WI38 (cell line): ENCODE data around the gene SRSF12.

Experiments used
- H3K4me3 ChIP-seq: 2 replicates; pipeline ENCODE4 v1.5.1; 2011; ENCODE audit warnings: low read depth, mild to moderate bottlenecking, control low read depth, low read length
- TF ChIP-seq, protein P1 (sequence below): IDR thresholded peaks from 2 replicates; pipeline ENCODE4 v1.5.1; 2012; ENCODE audit warnings: low read depth, mild to moderate bottlenecking, control low read depth, low read length

SRSF12 gene

DNA sequence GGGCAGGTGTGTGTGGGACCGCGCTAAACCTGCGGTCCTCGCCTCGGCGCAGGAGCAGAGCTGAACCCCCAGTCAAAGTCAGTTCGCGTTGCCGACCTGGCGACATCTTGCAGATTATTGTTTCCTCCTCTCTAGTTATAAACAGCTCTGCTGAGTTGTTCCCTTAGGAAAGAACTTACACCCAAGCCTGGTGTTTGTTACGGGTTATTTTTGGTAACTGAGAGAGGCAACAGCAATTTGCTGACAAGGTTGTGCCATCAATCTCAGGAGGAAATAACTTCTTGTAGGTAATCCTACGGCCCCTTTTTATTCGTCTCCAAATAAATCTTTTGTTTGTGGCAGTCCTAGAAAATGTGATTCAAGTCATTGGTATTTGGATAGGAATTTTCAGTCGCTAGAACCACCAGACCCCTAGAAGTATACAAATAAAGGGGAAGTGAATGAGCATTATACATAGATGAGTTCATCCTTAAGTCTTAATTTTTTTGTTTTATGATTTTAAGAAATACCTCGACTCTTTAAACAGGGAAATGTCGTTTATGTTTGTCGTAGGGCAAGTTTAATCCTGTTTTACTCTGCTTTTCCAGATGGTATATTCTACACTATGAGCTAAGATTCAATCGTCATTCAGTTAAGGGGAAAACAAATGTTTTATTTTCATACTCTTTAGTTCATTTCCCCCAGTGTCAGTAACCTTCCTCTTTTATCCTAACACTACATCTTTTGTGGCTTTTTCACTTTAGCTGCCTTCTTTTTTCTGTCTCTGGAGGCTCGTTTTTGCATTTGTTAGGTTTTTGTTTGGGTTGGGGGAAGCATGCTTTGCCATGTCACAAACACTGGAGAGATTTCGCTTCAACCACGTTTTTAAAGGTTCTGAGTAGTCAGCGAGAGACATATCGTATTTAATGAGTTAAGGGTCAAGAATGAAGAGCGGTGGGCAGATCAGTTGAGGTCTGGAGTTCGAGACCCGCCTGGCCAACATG lies 29.1 kb upstream of the SRSF12 start:
- TF ChIP-seq, protein P1, sequence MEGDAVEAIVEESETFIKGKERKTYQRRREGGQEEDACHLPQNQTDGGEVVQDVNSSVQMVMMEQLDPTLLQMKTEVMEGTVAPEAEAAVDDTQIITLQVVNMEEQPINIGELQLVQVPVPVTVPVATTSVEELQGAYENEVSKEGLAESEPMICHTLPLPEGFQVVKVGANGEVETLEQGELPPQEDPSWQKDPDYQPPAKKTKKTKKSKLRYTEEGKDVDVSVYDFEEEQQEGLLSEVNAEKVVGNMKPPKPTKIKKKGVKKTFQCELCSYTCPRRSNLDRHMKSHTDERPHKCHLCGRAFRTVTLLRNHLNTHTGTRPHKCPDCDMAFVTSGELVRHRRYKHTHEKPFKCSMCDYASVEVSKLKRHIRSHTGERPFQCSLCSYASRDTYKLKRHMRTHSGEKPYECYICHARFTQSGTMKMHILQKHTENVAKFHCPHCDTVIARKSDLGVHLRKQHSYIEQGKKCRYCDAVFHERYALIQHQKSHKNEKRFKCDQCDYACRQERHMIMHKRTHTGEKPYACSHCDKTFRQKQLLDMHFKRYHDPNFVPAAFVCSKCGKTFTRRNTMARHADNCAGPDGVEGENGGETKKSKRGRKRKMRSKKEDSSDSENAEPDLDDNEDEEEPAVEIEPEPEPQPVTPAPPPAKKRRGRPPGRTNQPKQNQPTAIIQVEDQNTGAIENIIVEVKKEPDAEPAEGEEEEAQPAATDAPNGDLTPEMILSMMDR, result no peak
- H3K4me3 ChIP-seq, result peak overlapping the region; percentile 74

DNA sequence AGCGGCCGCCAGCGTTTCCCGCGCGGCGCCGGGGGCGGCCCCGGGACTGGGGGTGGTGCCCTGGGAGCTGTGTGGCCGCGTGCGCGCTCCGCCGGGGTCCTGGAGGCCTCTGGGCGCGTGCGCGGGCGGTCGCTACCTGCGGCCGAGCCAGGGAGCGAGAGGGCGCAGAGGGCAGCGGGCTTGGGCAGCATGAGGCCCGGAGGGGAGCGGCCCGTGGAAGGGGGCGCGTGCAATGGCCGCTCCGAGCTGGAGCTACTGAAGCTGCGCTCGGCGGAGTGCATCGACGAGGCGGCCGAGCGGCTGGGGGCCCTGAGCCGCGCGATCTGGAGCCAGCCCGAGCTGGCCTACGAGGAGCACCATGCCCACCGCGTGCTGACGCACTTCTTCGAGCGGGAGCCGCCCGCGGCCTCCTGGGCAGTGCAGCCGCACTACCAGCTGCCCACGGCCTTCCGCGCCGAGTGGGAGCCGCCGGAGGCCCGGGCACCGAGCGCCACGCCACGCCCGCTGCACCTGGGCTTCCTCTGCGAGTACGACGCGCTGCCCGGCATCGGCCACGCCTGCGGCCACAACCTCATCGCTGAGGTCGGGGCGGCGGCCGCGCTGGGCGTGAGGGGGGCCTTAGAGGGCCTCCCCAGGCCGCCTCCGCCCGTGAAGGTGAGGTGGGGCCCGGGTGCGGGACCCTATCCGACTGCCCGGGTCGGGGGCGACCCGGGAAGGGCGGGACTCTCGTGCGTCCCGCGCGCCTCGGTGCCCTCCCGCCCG lies 28.3 kb upstream of the SRSF12 start, which contains the start of gene PM20D2:
Gene PM20D2, plus strand, starts transcription at position 100 of the 762 bp plus-strand sequence. Its CDS starts 90 bp downstream, at position 190.
- H3K4me3 ChIP-seq, result peak within 1 kb of the TSS; percentile 74
- TF ChIP-seq, protein P1, result no peak

DNA sequence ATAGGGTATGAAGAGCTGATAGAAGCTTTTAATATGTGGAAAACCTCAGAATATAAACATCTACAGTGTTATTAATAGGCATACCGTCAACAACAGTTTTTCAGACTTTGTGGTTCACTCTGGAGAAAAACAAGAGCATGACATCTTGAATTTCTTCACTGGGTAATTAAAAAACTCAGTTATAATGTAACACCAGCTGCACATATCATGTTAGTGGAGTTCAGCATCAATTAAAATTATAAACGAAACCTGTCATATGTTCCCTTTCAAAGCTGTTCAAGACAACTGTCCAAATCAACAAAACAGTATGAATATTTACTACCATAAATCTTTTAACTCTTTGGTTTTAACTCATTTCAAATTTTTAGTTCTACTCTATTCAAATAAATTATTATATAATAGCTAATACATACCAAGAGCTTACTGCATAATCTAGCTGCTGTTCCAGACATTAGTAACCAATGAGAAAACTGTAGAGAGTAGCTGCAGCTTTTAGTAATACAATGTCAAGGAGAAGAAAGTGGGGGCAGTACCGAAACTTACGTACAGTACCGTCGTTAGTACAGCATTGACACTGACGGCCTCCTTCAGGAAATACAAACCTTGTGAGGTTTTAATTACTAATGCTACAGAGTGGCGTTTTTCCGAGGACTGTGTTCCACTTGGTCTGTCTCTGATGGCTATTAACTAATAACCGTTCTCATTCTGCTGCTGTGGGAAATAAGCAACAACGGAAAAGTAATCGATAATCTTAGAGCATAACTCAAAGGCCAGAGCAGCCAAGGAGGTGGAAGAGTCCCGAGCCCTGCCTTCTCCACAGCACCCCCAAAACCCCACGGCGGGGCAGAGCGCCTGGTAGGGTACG lies 27.5 kb upstream of the SRSF12 start:
- TF ChIP-seq, protein P1, result no peak
- H3K4me3 ChIP-seq, result peak overlapping the region; percentile 74

DNA sequence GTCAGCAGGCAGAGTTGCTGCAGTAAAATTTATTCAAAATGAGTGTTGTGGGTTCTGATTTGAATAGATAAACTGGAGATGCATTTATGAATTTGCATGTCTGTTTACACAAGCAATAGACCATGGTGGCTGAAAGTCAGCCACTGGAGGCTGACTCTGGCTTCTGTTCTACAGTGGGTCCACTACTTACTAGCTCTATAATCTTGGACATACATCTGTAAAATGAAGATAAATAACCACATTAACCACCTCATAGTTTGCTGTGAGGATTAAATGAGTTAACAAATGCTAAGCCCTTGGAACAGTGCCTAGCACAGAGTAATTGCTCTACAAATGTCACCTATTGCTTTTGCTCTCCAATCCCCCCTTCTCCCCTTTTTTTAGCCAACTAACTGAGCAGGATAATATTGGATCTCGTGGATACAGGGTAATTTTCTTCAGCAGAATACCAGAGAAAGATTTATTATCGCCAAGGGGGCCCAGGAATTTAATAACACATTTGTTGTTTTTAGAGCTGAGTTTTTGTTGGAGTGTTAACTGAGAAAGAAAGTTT lies 26.6 kb upstream of the SRSF12 start:
- no peak overlapping the region for H3K4me3 ChIP-seq
- TF ChIP-seq, protein P1, result no peak

DNA sequence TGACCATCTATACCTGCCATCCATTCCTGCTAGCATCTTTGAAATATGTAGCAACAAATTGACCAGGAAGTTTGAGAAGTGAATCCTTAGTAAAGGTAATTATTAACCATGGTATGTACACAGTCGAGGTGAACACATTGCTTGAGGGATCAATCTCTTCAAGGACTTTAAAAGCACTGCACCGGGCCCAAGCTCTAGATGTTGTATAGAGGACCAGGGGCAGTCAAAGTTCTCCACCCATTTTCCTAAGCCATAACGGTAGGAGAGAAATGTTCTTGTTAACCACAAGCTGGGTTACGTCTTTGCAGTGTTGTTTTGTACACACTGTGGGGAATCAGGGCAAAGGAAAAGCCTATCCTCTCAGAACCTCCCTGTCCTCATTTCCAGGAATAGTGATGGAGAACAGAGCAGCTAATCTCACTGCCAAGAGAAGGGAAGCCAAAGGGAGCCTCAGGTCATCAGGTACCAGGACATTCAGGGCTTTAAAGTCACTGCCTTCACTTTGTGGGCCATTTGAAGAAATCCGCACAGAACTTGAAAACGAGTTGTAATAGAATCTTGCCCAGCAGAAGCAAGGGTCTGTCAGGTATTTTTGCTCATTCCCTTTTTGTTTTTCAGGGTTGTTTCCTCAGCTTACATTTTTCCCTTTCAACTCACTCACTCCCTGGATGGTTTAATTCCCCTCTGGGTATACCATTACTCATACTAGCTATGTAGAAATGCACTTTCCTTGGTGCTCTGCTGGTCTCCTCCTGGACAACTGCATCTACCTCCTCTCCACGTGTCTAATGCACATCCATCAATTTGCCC lies 22.7 kb upstream of the SRSF12 start:
- TF ChIP-seq, protein P1, result no peak
- no peak overlapping the region for H3K4me3 ChIP-seq
